ENCODE results near the gene PNPLA2.

The PNPLA2 gene

DNA sequence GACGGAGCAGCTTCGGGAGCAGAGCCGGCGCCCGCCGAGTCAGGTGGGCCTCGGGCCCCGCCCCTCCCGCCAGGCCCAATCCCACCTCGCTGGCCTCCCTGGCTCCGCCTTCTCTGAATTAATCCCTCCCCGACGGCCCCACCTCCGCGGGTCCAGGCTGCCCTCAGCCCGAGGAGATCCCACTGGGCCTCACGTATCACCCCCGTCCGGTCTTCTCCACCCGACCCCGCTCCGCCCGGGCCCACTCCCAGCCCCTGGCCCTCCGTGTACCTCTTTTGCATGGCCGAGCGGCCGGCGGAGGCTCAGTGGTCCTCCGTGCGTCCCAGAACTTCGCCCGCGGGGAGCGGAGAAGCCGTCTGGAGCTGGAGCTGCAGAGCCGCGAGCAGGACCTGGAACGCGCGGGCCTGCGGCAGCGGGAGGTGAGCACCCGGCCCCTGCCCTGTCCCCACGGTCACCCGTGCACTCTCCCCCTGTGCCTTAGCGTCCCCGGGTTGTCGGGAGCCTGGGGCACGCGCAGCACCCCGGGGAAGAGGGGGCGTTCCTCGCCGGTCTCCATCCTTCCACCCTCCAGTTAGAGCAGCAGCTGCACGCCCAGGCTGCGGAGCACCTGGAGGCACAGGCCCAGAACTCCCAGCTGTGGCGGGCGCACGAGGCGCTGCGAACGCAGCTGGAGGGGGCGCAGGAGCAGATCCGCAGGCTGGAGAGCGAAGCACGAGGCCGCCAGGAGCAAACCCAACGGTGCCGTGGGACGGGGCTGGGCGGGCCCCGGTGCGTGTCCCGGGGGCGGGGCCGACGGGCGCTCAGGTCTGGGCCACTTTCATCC lies 11.8 kb downstream of the PNPLA2 start:
- FAIRE-seq: no peak
- DNase-seq (ENCODE audit: low spot score): no peak

DNA sequence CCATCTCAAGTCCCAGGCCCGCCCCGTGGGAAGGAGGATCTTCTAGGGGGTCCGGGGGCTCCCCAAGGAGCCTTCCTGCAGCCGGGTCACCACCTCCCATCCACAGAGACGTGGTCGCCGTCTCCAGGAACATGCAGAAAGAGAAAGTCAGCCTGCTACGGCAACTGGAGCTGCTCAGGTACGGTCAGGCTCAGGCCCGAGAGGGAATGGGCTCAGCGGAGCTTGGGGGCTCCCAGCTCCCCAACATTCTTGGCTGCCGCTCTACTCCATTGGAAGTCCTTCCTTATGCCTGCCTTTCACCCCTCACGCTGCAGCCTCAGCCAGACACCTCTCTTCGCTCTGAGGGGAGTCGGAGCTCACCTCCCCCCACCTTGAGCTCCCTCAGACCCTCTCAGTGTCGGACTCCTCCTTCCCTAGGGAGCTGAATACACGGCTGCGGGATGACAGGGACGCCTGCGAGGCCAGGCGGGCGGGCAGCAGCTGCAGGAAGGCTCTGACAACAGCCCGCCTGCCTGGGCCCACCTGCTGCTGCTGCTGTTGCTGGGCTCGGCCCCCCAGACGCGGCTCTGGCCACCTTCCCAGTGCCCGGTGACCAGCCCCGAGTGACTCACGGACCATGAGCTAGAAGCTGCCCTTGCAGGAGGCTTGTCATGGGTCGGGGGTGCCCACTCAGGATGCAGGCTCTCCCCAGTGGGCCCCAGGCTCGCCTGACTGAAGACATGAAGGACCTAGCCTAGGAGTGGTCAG lies 12.6 kb downstream of the PNPLA2 start:
- DNase-seq (ENCODE audit: low spot score) (peak; percentile 87), FAIRE-seq (peak; percentile 70)

DNA sequence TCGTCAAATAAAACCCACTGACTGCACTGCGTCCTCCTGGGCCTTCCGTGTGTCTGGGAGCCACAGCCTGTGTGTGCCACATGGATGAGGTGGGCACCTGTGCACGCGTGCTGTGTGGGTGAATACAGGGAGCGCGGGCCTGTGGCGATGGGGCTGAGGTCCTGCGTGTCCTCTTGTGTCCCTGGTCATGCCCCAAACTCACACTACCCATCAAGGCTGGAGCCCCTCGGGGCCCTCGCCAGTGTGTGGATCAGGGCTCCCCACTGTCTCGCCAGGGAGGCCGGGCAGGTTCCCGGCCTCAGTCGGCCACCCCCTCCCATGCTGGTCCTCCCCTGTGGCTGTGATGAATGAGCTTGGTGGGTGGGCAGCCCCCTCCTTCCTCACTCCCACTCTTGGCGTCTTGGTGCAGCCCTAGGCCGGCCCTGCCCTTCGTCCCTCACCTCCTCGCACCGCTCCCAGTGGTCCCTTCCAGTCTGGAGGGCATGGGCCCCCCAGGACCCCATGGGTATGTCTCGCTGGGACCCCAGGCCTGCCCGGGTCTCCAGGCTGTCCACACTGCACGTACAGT lies 13.3 kb downstream of the PNPLA2 start:
- no peak for DNase-seq (ENCODE audit: low spot score)
- FAIRE-seq: no peak

DNA sequence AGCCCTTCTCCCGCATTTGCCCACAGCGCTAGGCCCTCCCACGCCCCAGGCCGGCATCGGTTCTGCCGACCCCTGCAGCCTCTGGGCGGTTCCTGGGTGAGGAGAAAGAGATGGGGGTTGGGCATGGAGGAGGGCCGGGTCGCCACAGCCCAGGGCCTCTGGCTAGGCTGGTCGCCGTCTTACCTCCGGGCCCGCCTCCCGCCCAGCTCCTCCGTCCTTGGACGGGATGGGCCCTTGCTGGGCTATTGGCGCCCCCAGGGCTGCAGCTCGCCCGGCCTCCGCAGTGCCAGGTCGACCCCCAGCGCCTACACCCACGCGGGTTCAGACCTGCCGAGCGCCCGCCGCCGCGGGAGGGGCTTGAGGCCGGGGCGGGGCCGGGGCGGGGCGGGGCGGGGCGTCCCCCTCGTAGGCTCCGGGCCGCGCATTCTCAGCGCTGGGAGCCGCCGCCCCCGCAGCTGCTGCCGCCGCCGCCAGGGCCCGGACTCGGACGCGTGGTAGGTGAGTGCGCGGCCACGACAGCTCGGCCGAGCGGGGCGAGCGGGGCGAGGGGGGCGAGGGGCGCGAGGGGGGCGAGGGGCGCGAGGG lies 13.9 kb downstream of the PNPLA2 start, which contains the start of gene CD151:
TSS of gene CD151 (plus strand) at position 424 of the 585 bp plus-strand sequence. CDS start 3,118 bp downstream, outside the sequence.
- FAIRE-seq: no peak
- peak; percentile 59 for DNase-seq (ENCODE audit: low spot score)

DNA sequence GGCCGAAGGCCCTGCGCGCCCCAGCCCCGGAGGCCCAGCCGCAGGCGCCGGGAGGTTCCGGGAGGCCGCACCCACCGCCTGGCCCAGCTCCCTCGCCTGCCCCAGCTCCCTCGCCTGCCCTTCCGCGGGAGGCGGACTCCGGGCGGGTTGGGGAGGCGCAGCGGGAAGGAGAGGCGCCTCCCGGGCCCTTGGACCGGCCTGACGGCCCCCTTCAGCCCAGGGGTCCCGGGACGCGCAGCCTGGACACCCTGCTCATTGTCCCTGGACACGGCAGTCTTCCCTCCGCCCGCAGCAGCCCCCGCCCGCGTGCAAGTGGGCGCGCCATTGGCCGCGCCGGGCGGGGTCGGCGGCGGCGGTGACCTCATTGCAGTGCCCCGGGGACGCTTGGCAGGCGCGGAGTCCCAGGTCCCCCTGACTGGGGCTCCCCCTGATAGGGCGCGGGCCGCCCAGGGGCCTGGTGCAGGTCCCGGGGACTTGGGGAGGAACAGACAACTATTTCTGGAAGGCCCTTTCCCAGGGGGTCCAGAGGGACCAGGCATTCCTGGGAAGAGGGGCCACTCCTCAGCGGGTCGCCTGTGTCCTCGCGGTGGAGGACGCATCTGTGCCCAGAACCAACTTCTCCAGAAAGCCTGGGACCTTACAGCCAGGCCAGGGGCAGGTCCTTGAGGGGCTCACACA lies 14.5 kb downstream of the PNPLA2 start:
- FAIRE-seq (no peak), DNase-seq (ENCODE audit: low spot score) (no peak)

DNA sequence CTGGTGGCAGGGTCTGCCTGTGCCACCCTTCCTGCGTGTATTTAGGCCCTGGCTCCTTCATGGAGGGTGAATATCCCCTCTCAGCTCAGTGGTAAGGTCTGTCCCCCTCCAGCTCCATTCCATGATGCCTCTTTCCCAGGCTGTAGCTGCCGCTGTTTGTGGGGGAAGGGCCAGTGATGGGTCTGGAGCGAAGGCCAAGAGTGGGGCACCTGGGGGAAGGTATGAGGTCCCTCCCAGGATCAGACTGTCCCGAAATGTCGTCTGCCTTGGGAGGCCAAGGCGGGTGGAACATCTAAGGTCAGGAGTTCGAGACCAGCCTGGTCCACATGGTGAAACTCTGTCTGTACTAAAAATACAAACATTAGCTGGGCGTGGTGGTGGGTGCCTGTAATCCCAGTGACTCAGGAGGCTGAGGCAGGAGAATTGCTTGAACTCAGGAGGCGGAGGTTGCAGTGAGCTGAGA lies 15.2 kb downstream of the PNPLA2 start:
- FAIRE-seq: peak; percentile 31

DNA sequence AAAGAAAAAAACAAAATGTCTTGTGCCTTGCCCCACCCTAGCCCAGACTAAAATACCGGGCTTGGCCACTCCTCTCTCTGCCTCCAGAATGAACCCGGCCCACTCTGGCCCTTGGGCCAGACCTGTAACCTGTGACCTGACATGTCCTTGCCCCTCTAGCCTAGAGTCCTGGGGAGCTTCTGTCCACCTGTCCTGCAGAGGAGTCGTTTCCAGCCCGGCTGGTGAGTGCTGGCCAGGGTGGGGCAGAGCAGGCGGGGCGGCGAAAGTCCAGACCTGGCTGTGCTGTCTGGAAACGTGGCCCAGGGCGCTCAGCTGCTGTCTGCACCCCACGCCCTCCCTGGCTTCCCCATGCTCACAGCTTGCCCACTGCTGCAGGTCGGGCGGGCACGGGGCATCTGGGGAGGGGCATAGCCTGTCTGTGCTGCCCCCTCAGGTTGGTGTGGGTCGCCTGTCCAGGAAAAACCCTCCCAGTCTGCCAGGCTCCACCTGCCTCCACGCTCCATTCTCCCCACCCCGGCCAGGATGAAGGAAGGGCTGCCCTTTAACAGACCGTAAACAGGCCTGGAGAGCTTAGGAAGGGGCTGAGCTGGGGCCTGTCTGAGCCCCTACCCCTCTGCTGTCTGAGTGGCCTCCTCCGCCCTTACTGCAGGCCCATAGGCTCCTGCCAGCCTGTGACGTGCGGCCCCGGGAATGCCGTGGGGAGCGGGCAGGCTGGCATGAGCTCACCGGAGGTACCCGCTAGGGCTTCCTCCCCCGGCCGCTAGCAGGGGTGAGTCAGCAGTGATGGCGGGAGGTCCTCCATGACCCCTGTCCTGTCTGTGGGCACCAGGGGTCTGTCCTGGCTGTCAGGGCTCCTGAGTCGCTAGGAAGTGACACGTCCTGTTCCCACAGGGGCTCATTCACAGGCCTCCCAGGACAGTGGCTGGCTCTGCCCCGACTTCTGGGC lies 15.9 kb downstream of the PNPLA2 start:
- peak; percentile 91 for FAIRE-seq
- peak; percentile 97 for DNase-seq (ENCODE audit: low spot score)

More for the DNA sequence above, 15.2 kb downstream of the PNPLA2 start:
- no peak for DNase-seq (ENCODE audit: low spot score)

DNA sequence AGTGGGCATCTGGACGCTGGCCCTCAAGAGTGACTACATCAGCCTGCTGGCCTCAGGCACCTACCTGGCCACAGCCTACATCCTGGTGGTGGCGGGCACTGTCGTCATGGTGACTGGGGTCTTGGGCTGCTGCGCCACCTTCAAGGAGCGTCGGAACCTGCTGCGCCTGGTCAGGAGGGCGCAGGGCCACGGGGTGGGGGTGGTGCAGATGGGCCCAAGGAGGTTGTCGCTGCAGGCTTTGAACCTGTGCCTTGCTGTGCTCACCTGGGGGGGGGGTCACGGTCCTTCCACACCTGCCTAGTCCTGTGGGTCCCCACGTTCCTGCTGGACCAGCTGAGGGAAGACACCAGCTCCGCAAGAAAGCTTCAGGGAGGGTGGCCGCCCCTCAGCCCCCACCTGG lies 17.6 kb downstream of the PNPLA2 start:
- no peak for FAIRE-seq
- no peak for DNase-seq (ENCODE audit: low spot score)

DNA sequence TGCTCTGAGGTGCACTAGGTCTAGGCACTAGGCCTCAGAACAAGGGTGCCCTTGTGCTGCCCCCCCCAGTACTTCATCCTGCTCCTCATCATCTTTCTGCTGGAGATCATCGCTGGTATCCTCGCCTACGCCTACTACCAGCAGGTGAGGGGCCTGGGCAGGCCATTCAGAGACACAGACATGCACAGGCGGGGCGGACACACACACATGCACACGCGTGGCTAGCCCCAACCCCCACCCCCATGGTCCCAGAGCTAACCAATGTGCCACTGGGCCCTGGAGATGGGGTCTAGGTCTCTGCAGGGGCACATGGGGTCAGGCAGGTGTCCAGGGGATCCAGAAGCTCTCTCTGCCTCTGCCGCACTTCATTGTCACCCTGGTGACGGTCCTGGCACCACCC lies 18.0 kb downstream of the PNPLA2 start:
- no peak for FAIRE-seq
- no peak for DNase-seq (ENCODE audit: low spot score)

DNA sequence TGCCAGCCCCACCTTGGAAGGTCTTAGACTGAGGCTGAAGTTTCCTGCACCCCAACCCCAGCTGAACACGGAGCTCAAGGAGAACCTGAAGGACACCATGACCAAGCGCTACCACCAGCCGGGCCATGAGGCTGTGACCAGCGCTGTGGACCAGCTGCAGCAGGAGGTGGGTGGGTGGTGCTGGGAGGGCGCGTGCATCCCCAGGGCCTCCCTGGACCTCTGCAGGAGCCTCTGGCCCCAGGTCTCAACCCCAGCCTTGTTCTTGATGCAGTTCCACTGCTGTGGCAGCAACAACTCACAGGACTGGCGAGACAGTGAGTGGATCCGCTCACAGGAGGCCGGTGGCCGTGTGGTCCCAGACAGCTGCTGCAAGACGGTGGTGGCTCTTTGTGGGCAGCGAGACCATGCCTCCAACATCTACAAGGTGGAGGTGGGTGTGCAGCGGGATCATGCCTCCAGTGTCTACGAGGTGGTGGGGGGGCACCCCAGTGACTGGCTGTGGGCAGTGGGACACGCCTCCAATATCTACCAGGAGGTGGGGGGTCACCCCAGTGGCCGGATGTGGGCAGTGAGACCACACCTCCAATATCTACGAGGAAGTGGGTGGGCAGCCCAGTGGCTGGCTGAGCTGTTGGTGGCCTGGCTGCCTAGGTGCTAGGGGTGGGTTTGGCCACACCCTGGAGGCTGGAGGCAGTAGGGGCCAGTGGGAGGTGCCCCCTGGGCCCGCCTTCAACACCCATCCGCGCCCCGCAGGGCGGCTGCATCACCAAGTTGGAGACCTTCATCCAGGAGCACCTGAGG lies 18.7 kb downstream of the PNPLA2 start:
- DNase-seq (ENCODE audit: low spot score): no peak
- no peak for FAIRE-seq

DNA sequence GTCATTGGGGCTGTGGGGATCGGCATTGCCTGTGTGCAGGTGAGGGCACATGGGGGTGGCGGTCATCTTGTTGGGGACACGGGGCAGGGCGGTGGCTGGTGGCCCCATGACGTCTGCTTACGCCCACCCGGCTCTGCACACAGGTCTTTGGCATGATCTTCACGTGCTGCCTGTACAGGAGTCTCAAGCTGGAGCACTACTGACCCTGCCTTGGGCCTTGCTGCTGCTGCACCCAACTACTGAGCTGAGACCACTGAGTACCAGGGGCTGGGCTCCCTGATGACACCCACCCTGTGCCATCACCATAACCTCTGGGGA lies 19.2 kb downstream of the PNPLA2 start:
- FAIRE-seq (no peak), DNase-seq (ENCODE audit: low spot score) (no peak)

DNA sequence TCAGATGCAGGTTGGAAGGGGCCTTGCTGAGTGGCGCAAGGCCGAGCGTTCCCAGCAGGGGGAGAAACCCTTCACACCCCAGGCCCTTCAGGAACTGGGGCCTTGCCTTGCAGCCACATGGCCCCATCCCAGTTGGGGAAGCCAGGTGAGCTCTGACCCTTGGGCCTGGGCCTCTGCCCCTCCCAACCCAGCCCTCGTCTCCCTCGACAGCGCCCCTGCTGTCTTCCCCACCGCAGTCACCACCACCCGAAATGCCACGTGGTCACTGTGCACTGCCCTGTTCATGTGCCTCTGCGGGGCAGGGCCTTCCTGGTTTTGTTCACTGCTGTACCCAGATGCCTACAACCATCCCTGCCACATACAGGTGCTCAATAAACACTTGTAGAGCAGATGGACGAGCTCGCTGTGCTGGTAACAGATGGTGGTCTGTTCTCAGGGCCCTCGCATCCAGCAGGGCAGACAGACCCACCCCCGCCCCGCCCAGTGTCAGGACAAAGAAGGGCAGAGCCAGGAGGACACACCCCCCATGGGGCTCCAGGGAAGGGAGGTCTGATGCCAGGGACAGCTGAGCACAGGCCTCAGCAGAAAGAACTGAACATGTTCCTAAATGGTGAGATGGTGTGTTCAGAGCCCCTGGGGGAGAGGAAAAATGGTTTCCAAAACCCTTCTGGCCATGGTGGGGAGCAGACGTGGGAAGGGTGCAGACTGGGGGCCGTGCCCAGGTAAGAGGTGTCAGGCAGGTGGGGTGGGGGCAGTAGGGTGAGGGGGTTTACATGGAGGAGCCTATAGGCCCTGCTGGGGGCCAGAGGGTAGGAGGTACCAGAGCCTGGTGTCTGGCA lies 19.9 kb downstream of the PNPLA2 start:
- FAIRE-seq (no peak), DNase-seq (ENCODE audit: low spot score) (no peak)

DNA sequence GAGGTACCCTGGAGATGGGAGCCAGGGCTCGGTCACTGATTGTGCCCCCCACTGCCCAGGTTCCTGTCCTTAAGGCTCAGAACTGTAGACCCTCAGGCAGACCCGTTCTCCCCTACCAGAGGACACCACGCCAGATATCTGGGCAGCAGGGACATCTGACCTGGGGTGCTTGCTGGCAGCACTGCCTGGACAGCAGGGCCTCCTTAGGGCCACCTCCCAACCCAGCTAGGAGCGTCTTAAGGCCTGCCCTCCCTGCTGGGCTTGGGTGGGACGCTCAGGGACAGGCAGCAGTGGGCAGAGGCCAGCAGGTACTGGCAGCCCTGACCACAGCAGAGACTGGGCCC lies 20.5 kb downstream of the PNPLA2 start:
- FAIRE-seq (no peak), DNase-seq (ENCODE audit: low spot score) (no peak)

DNA sequence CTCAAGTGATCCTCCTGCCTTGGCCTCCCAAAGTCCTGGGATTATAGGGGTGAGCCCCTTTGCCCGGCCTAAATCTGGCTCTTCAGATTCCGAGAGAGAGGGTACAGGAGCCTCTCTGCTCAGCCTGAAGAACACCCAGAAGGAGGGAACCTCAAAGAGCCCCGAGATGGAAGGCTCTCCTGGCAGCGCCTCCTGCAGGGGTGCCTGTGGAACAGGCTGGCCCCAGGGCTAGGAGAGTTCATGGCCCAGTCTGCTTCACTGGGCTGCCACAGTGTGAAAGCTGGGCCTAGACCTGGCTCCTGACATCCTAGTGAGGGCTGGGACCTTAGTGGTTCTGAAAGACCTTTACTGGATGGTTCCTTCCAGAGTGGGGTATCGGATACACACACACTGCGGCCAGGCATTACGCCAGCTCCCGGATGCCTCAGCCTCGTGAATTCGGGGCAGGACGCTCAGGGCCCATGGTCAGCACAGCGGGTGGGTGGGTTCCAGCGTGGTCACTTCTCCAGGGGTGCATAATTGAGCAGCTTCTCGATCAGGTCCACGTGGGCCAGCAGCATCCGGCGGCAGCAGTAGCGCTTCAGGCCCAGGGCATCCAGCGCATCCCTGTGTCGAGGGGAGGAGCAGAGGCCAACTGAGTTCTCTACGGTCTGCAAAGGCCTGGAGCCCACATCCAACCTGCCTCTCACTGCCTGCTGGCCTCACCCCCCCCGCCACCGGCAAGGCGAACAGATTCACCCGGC lies 21.3 kb downstream of the PNPLA2 start:
- DNase-seq (ENCODE audit: low spot score) (no peak), FAIRE-seq (no peak)

DNA sequence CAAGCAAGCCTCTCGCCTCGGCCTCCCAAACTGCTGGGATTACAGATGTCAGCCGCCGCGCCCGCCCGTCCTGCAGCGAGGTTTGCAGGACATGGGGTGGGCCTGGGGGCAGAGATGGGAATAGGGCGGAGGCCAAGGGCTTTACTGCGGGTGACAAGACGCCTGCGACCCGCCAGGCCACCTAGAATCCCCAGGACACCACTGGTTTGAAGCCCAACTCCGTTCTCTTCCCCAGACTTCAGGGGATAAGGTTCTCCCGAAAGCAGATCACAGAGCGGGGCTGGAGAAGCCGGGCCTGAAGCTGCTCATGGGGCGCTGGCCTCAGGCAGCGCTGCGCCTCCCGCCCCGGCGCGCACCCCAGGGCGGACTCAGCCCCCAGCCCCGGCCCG lies 23.3 kb downstream of the PNPLA2 start:
- DNase-seq (ENCODE audit: low spot score) (no peak), FAIRE-seq (no peak)

DNA sequence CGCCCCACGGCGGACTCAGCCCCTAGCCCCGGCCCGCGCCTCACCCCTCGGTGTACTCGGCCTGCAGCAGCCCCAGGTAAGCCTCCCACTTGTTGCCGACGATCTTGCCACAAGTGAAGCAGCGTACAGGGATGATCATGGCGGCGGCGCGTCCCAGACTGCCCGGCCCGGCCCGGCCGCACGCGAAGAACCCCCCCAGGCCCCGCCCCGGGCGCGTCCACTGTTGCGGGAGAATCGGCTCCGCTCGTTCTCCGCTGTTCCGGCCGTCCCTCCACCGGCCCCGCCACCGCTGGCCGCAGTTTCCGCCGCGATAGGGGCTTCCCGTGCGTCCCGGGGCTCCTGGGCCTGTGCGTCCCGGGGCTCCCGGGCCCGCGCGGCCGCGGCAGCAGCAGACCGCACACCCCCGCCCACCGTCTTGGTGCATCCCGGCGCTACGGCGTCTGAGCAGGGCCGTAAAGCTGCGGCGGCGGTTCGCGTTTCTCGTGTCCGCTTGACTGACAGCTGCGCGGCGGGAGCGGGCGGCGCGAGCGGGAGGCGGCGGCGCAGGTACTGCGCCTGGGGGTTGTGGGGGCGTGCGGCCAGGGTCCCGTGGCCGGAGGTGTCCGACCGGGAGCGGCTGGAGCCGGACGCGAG lies 23.8 kb downstream of the PNPLA2 start, which contains the start of the genes POLR2L and TSPAN4:
TSS of gene POLR2L (minus strand) at position 160 of the 633 bp plus-strand sequence. CDS start at position 139, 21 bp downstream.
TSS of gene TSPAN4 (plus strand) at position 483 of the 633 bp plus-strand sequence. CDS start 7,453 bp downstream, outside the sequence.
- DNase-seq (ENCODE audit: low spot score): peak; percentile 73
- no peak for FAIRE-seq

DNA sequence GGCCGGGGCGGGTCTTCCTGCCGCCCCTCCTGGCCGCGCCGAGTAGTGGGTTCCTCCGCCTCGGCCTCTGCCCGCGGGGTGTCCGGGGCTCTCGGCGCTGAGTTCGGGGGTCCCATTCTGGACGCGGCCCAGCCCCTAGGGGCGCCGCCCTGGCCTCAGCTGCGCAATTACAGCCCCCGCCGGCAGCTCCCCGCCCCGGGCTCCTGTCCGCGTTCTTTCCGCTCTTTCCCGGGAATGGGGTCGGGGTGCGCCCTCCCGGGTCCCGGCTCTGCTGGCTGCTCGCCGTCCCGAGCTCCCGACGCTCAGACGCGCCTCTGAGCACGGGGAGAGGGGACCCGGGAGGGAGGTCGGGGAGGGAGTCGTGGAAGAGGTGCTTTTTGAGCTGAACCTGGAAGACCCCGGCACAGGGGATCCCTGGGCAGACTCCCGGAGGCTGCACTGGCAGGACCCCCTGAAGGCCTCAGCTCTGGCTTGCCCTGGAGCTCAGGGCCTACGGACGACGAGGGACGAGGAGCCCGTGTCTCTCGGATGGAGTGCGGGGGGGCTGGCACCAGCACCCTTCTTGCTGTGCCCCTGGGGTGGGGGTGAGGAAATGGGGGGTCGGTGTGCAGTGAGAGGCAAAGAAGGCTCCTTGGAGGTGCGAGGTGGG lies 24.5 kb downstream of the PNPLA2 start:
- FAIRE-seq: no peak
- DNase-seq (ENCODE audit: low spot score): no peak
